GM21526 (cell line): ENCODE results near the gene RASA4B.
"Not testable (repeated sequence)": the region's sequence is repeated elsewhere in the genome, so short reads cannot be mapped to it uniquely, and the experiment has no call there.

ENCODE experiments used
- ATAC-seq: cut with Tn5 transposase; IDR thresholded peaks from one replicate; pipeline ENCODE4 v1.9.1; 2021; ENCODE audit warnings: moderate library complexity; ENCODE audit not compliant: unreplicated experiment, low FRiP score

RASA4B gene

DNA sequence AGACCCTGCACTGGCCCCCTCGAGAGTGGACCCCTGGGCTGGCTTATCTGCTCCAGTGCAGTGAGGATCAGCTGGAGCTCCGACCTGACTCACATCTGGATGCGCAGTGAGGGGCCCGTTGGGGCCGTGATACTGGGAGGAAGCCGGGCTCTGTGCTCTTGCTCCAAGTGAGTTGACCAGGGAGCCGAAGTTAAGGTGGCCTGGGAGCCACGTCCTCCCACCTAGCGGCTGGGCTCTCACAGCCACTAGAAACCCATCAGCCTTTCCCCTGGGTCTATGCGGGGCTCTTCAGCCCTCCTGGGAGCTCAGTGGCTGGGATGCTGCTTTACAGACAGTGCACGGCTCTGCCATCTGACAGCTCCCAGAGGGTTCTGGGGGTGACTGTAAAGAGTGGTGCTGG is 62.0 kb downstream of the RASA4B start:
- ATAC-seq: no peak

- ATAC-seq: not testable (repeated sequence)
These were observed 62.6 kb downstream of the RASA4B start for GRCh38 chr7:102454932-102455331.

DNA sequence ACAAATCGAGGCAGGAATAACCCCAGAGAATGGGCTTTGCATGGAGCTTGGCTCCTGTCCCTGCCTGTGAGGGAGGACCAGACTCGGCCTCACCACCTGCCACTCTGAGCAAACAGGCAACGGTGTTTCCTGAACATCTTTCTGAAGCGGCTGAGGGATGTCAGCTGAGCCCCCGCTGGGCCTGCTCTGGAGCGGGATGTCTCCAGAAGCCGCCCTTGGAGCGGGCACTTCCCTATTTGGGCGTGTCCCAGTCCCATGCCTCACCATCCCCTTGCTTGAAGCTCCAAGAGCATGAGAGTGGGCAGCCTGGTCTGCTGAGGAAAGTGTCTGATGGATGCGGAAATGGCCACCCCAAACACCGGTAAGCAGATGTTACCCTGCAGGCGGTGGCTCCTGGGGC is 63.1 kb downstream of the RASA4B start:
- no peak for ATAC-seq

DNA sequence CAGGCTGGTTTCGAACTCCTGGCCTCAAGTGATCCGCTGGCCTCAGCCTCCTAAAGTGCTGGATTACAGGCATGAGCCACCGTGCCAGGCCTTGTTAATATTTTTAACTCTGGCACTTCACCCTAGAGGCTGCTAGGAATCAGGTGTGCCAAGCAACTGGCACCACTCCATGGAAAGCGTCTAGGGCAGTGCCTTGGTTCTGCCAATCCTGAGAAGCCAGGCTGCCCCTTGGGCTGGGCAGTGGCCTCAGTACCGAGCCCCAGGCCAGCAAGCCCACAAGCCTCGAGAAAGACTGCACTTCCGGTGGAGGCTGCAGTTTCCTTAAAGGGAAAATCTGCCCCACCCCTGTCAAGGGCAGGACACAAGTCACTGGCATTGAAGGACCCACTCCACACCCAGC is 64.3 kb downstream of the RASA4B start:
- ATAC-seq: no peak

- ATAC-seq: no peak
These were observed 65.1 kb downstream of the RASA4B start for GRCh38 chr7:102452451-102452850.

DNA sequence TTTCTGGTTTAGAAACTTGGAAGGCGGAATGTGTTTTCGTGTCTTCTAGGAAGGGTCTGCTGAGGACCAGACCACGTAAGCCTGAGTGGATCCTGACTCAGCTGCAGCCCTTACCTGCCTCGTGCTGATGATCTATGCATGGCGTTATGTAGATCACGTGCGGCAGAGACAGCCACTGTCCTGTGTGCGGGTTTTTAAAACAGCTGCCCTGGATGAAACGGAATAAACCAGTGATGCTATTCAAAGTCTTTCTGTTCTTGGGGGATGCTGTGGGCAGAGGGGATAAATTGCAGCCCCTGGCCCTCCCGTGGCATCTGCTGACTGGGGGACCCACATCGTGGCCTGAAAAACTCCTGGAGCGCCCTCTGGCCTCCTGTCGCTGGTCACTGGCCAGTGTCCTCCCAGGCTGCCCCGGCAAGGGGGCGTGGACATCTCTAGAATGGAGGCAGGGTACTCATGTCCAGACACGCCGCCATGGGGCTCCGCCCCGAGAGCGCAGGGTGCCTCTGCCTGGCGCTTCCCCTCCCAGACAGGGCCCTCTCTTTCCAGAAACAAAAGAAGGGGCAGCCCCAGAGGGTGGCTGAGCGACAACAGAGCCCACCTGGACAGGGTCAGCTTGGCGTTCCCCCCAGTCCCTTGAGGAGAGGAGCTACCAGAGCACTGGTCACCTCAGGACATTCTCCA is 66.1 kb downstream of the RASA4B start:
- ATAC-seq: no peak

GRCh38 chr7:102450242-102450641 is 67.3 kb downstream of the RASA4B start:
- no peak for ATAC-seq

GRCh38 chr7:102449136-102449535 is 68.4 kb downstream of the RASA4B start:
- no peak for ATAC-seq

DNA sequence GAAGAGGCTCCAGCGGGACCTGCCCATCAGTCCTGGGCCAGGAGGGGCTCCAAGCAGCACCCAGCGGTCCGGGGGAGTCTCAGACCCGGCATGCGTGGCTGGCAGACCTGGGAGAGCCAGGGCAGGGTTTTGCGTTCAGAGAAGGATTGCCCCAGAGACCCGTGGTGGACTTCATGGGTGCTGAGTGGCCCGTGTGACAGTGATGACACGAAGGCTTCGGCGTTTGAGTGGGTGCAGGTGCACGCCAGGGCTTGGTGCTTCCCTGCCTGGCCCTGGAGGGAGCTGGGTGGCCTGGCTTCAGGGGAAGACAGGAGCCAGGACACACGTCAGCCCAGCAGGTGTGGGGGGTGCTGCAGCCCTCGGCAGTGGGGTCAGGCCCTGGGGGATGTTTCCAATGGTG is 70.3 kb downstream of the RASA4B start:
- ATAC-seq: no peak

GRCh38 chr7:102446387-102447156 is 71.0 kb downstream of the RASA4B start:
- no peak for ATAC-seq

- no peak for ATAC-seq
These were observed 71.9 kb downstream of the RASA4B start for GRCh38 chr7:102445674-102446071.

- ATAC-seq: peak; percentile 30
These were observed 72.5 kb downstream of the RASA4B start for GRCh38 chr7:102444961-102445673.

DNA sequence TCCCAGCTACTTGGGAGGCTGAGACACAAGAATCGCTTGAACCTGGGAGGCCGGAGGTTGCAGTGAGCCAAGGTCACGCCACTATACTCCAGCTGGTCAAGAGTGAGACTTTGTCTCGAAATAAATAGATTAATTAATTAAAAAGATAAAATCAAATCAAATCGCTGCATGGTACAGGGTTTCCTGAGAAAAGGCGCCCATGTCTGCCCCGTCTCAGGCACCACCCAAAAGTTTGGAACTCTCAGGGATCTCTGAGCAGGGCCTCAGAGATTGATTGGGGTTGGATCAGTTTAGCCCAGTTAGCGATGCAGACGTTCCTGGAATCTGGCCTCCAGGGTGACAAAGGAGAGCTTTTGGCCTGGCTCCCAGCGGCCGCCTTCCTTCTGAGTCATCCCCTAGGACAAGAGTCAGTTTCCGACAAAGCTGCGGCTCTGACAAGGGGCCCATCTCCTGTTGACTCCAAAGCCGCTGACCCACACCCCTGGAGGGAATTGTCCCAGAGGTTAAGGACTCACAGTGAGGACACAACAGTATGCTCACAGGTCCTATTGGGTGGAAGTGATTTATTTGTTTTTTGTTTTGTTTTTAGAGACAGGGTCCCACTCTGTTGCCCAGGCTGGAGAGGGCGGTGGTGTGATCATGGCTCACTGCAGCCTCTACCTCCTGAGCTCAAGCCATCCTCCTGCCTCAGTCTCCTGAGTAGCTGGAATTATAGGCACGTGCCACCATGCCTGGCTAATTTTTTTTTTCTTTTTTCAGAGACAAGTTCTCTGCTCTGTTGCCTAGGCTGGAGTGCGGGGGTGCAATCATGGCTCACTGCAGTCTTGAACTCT is 77.4 kb downstream of the RASA4B start:
- no peak for ATAC-seq

GRCh38 chr7:102436118-102436517 is 81.5 kb downstream of the RASA4B start:
- ATAC-seq: no peak

- ATAC-seq: no peak
These were observed 83.5 kb downstream of the RASA4B start for GRCh38 chr7:102434039-102434486.

DNA sequence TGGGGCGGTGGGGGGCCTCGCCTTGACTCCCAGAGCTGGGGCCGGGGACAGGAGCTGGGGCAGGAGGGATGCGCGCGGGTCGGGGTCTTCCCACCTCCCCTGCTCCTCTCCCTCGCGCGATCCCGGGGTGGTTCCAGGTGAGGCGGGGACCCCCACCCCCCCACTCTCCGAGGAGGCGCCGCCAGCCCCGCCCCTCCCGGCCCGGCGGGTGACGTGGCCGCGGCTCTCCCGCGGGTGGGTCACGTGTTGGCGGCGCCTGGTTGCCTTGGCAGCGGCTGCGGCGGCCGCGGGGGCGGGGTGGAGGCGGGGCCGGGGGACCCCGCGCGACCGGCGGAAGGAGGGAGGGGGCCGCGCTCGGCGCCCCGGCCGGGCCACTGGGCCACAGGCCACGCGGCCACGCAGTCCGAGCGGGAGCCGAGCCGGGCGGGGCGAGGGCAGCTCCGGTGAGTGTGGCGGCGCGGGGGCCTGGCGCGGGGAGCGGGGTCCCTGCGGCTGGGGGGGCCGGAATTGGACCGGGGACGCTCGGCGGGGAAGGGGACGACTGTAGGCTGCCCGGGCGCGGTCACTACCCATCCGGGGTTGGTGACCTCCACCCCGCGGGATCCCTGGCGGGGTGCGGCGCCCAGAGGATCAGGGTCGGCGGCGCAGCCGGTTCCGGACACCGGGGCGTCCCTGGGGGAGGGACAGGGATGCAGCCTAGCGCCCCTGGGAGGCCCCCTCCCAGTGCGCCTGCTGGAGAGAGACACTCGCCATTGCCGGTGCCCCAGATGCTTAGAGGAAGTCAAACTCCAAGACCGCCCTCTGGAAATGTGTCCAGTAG is 84.1 kb downstream of the RASA4B start, which contains the start of gene ORAI2:
Gene ORAI2 (plus strand): TSS at position 357 of the 820 bp plus-strand sequence. CDS start 5,382 bp downstream, outside the sequence.
- ATAC-seq: peak; percentile 50
